Stomach (tissue), 9 donors: ENCODE measurements around the gene RAD52. TPM values are rescaled to one million over a fixed set of nuclear protein-coding genes. Genes with fewer than 3 reads are reported as not detected.
A peak's percentile ranks its signal among the peaks of the same experiment; 100 is the strongest.

Source experiments
- DNase-seq, 2 donors: peaks; one replicate each; pipeline versions ENCODE4 v3.0.0 to v3.0.0-alpha.2; 2013 to 2019
- H3K27ac ChIP-seq, 5 donors: fragments of 200-600 bp in 4 of 5; sonication (generic) in 4 of 5; one replicate each; pipeline ENCODE4 v1.5.1; 2013 to 2019; ENCODE audit warnings: mild to moderate bottlenecking in 1 of 5, moderate library complexity in 1 of 5
- H3K27me3 ChIP-seq, 3 donors: fragments of 200-600 bp; sonication (generic); one replicate each; pipeline ENCODE4 v1.5.1; 2017 to 2019; ENCODE audit warnings: mixed run types in 1 of 3
- H3K36me3 ChIP-seq, 4 donors: fragments of 200-600 bp; sonication (generic); 1 replicate in 3 of 4; 2 replicates in 1 of 4; pipeline ENCODE4 v1.5.1; 2016 to 2019
- H3K4me1 ChIP-seq, 4 donors: fragments of 200-600 bp; sonication (generic); one replicate each; pipeline ENCODE4 v1.5.1; 2016 to 2019
- H3K4me3 ChIP-seq, 4 donors: fragments of 200-600 bp; sonication (generic) in 3 of 4; one replicate each; pipeline ENCODE4 v1.5.1; 2016 to 2019; ENCODE audit warnings: mild to moderate bottlenecking in 1 of 4
- H3K9me3 ChIP-seq, 4 donors: fragments of 200-600 bp; sonication (generic); one replicate each; pipeline ENCODE4 v1.5.1; 2016 to 2019
- CTCF ChIP-seq, 7 experiments: fragments of 450-650 bp in 4 of 7; fragments of 200-600 bp in 3 of 7; sonication (generic) in 3 of 7; IDR thresholded peaks; one replicate each; pipeline ENCODE4 v1.5.1; 2016 to 2019; ENCODE audit warnings: antibody characterized with exemption in 7 of 7, control low read depth in 2 of 7, mild to moderate bottlenecking in 1 of 7
- EP300 ChIP-seq: sonication (generic); formaldehyde crosslinking; IDR thresholded peaks from one replicate; pipeline ENCODE4 v1.6.1; 2017; ENCODE audit warnings: antibody characterized with exemption
- POLR2A ChIP-seq, 4 donors: fragments of 450-650 bp; IDR thresholded peaks; one replicate each; pipeline ENCODE4 v1.6.1; 2016; ENCODE audit warnings: antibody characterized with exemption in 4 of 4, control low read depth in 2 of 4, mild to moderate bottlenecking in 1 of 4, moderate library complexity in 1 of 4
- POLR2AphosphoS5 ChIP-seq, 3 donors: sonication (generic); formaldehyde crosslinking; IDR thresholded peaks; one replicate each; pipeline ENCODE4 v1.6.1; 2016; ENCODE audit warnings: antibody characterized with exemption in 3 of 3
- WGBS, 5 donors: extraction: QIAGEN DNeasy Blood & Tissue Kit in 3 of 5; methylation state at CpG; one replicate each; pipeline versions ENCODE4 v1.1.5 to v1.1.7; 2013 to 2018; 5-methylcytosine and 5-hydroxymethylcytosine counted together
- intact Hi-C: fragments of 100-400 bp; cut with DNase I; formaldehyde crosslinking; loops from one replicate; pipeline ENCODE4 v1.15.1; 2023; ENCODE audit warnings: low total_unique reads
- polyA plus RNA-seq, 3 donors: library from polyadenylated mRNA; stranded (reverse); fragments of 200-250 nt; gene quantifications; one replicate each; pipeline ENCODE4 v1.2.3, GENCODE V29; 2013
- total RNA-seq, 5 donors: library from RNA; depleted of rRNA; stranded (reverse); fragments of >200 nt; gene quantifications; one replicate each; pipeline versions ENCODE4 v1.1.0 to v1.2.3, GENCODE V29; 2014 to 2016
- donor health status: healthy with polysubstance abuse.
- donor health status: Bipolar disorder and iron deficiency.
- donor health status: healthy.

The RAD52 gene
- total and polyA plus RNA-seq, 8 donors: 2.3 to 62.9 (median 11.2) TPM

GRCh38 chr12:992647-993046, 43.2 kb upstream of the RAD52 start:
- TF ChIP-seq EP300 (no peak), CTCF (IDR thresholded peaks at IDR 0.05) (no peak)
- intact Hi-C loops: no loop called here
- Histone ChIP-seq H3K36me3 (no peaks in the 10 kb centered on the region), H3K9me3 (no peaks in the 10 kb centered on the region), H3K27ac (peak overlapping the region in 3 of 5 donors; percentile 96 to 98 (median 97)), H3K4me1 (peaks cover 30 to 74% (median 50%) of the 10 kb centered on the region in 4 donors), H3K27me3 (no peaks in the 10 kb centered on the region), H3K4me3 (peak overlapping the region in 1 of 4 donors; percentile 76)
- WGBS, 5 donors: 10 to 31% (median 11%) methylated on average over 1 of the region's 1 CpG
- no peak for DNase-seq

- peak in 1 of 2 donors; percentile 37 for DNase-seq
- intact Hi-C loops: no loop called here
- TF ChIP-seq POLR2AphosphoS5 (IDR thresholded peaks at IDR 0.05) (no peak), CTCF (IDR thresholded peaks at IDR 0.05) (no peak)
- Histone ChIP-seq H3K36me3 (no peaks in the 10 kb centered on the region), H3K27ac (peak overlapping the region; percentile 93 to 98 (median 97)), H3K9me3 (no peaks in the 10 kb centered on the region), H3K4me3 (peak overlapping the region; percentile 76 to 98 (median 88)), H3K27me3 (no peaks in the 10 kb centered on the region), H3K4me1 (peaks cover 30 to 71% (median 48%) of the 10 kb centered on the region in 4 donors)
- 4 to 8% (median 5%) methylated on average over 25 to 47 of the region's 48 CpGs for WGBS, 5 donors
Measured at GRCh38 chr12:991350-992333, 42.1 kb upstream of the RAD52 start.

- peak within 1 kb of the TSS; percentile 76 to 98 (median 88) for H3K4me3 ChIP-seq
- intact Hi-C loops: no loop called here
- no peaks in the 10 kb centered on the region for H3K9me3 ChIP-seq
- H3K4me1 ChIP-seq: peaks cover 30 to 63% (median 48%) of the 10 kb centered on the region in 4 donors
- DNase-seq: peak; percentile 91 to 96
- H3K27me3 ChIP-seq: no peaks in the 10 kb centered on the region
- H3K27ac ChIP-seq: peak within 1 kb of the TSS; percentile 93 to 98 (median 97)
- no peaks in the 10 kb centered on the region for H3K36me3 ChIP-seq
- 0 to 2% (median 0%) methylated on average over 7 to 72 of the region's 87 CpGs for WGBS, 5 donors
- TF ChIP-seq POLR2A (IDR thresholded peaks at IDR 0.05) (peak in 2 of 4 donors; percentile 19 to 22), POLR2AphosphoS5 (IDR thresholded peaks at IDR 0.05) (peak in 2 of 3 donors; percentile 75 to 80), EP300 (no peak), CTCF (IDR thresholded peaks at IDR 0.05) (no peak)
Measured at GRCh38 chr12:990661-991349, 41.3 kb upstream of the RAD52 start, which contains the start of gene ERC1. TSS of gene ERC1 (plus strand) at chr12:991223. CDS start at chr12:1027904, 36,681 bp downstream.
